Measurements from ENCODE around the gene MT1G. TPM values are rescaled to one million over a fixed set of nuclear protein-coding genes. Genes with fewer than 3 reads are reported as not detected.
A peak's percentile ranks its signal among the peaks of the same experiment; 100 is the strongest.

Gene MT1G
- total RNA-seq, 1 donor from 2014 or later = not detected

GRCh38 chr16:56686758-56687157, 18.9 kb upstream of the MT1G start:
- peaks cover 0 to 9% (median 0%) of the 10 kb centered on the region in 3 donors for H3K36me3 ChIP-seq (ENCODE audit: control insufficient read depth in 3 of 3, insufficient read depth in 3 of 3, low read length in 3 of 3)
- H3K27ac ChIP-seq (ENCODE audit: low read depth, low read length) = no peak overlapping the region
- no peak overlapping the region for H3K4me3 ChIP-seq (ENCODE audit: low read length in 3 of 3)
- H3K9ac ChIP-seq (ENCODE audit: low read depth in 1 of 3, low read length in 3 of 3) = no peak overlapping the region
- no peaks in the 10 kb centered on the region for H3K9me3 ChIP-seq (ENCODE audit: control insufficient read depth in 3 of 3, low read length in 3 of 3)
- H3K4me1 ChIP-seq (ENCODE audit: control insufficient read depth in 3 of 3, insufficient read depth in 3 of 3, low read length in 3 of 3) = peaks cover 40 to 47% (median 45%) of the 10 kb centered on the region in 3 donors
- no peaks in the 10 kb centered on the region for H3K27me3 ChIP-seq (ENCODE audit: control insufficient read depth in 3 of 3, insufficient read depth in 3 of 3, low read length in 3 of 3)

DNA sequence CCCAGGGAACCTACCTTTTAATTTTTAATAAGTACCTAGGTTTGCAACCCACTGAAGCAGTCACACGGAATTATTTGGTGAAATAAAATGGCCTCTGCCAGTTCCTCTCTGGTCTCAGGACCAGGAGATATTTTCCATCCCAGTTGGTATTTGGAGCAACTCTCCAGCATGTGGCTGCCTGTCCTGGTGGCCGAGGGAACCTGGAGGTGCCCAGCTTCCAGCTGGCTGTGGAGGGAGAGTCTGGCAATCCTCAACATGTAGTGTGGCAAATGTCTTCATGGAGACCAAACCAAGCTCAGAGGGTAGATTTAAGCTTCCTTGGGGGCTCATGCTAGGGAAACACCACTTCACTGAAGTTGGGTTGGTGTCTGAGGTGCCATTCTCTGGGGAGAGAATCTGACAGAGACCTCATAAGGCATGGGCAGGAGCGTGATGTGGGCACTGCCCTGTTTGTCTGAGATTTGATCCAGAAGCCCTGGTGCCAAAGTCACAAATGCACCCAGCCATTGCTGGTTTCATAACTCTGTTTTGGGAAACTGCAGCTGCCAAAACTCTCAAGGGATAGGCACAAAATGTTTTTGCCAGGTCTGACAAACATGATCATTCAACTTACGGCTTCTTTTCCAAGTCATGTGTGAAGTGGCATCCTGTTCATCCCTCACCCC, 17.2 kb upstream of the MT1G start:
- Histone ChIP-seq H3K27me3 (ENCODE audit: control insufficient read depth in 3 of 3, insufficient read depth in 3 of 3, low read length in 3 of 3) (no peaks in the 10 kb centered on the region), H3K36me3 (ENCODE audit: control insufficient read depth in 3 of 3, insufficient read depth in 3 of 3, low read length in 3 of 3) (peaks cover 0 to 9% (median 0%) of the 10 kb centered on the region in 3 donors), H3K4me1 (ENCODE audit: control insufficient read depth in 3 of 3, insufficient read depth in 3 of 3, low read length in 3 of 3) (peaks cover 43 to 62% (median 57%) of the 10 kb centered on the region in 3 donors), H3K9me3 (ENCODE audit: control insufficient read depth in 3 of 3, low read length in 3 of 3) (no peaks in the 10 kb centered on the region), H3K27ac (ENCODE audit: low read depth, low read length) (peak overlapping the region; percentile 81), H3K9ac (ENCODE audit: low read depth in 1 of 3, low read length in 3 of 3) (peak overlapping the region; percentile 95 to 99 (median 95)), H3K4me3 (ENCODE audit: low read length in 3 of 3) (peak overlapping the region in 2 of 3 donors; percentile 95 to 97)

GRCh38 chr16:56684256-56684925, 16.5 kb upstream of the MT1G start:
- Histone ChIP-seq H3K36me3 (ENCODE audit: control insufficient read depth in 3 of 3, insufficient read depth in 3 of 3, low read length in 3 of 3) (peaks cover 0 to 9% (median 0%) of the 10 kb centered on the region in 3 donors), H3K4me1 (ENCODE audit: control insufficient read depth in 3 of 3, insufficient read depth in 3 of 3, low read length in 3 of 3) (peaks cover 49 to 68% (median 63%) of the 10 kb centered on the region in 3 donors), H3K9me3 (ENCODE audit: control insufficient read depth in 3 of 3, low read length in 3 of 3) (no peaks in the 10 kb centered on the region), H3K27me3 (ENCODE audit: control insufficient read depth in 3 of 3, insufficient read depth in 3 of 3, low read length in 3 of 3) (no peaks in the 10 kb centered on the region), H3K27ac (ENCODE audit: low read depth, low read length) (peak overlapping the region; percentile 81), H3K9ac (ENCODE audit: low read depth in 1 of 3, low read length in 3 of 3) (peak overlapping the region; percentile 95 to 99 (median 95)), H3K4me3 (ENCODE audit: low read length in 3 of 3) (peak overlapping the region; percentile 90 to 97 (median 95))

DNA sequence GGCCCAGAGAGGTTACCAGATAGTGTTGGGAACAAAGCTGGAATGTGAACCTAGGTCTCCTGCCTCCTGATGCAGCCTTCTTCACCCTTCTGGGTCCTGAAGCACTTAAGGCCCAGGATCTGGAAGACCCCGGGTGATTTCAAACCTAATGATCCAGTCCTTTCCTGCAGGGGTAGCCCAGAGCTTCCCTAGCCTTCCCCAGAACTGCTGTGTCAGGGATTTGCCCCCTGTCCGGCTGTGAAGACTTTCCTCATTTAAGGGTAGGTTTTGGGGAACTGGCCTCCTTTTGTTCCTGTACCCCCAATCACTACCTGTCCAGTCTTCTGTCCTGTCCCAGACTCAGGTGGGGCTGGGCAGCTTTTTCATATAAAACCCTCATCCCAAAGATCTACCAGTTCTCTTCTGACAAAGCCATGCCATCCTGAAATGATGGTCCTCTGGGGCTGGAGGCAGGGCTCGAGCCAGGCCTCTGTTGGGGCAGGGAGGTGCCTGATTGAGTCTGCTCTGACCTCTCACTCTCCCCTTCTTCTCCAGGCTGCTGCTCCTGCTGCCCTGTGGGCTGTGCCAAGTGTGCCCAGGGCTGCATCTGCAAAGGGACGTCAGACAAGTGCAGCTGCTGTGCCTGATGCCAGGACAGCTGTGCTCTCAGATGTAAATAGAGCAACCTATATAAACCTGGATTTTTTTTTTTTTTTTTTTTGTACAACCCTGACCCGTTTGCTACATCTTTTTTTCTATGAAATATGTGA, 15.7 kb upstream of the MT1G start:
- H3K4me1 ChIP-seq (ENCODE audit: control insufficient read depth in 3 of 3, insufficient read depth in 3 of 3, low read length in 3 of 3) = peaks cover 51 to 76% (median 70%) of the 10 kb centered on the region in 3 donors

GRCh38 chr16:56682703-56683397, 15.0 kb upstream of the MT1G start:
- H3K4me1 ChIP-seq (ENCODE audit: control insufficient read depth in 3 of 3, insufficient read depth in 3 of 3, low read length in 3 of 3) = peaks cover 51 to 77% (median 70%) of the 10 kb centered on the region in 3 donors
- H3K9ac ChIP-seq (ENCODE audit: low read depth in 1 of 3, low read length in 3 of 3) = peak overlapping the region; percentile 95 to 99 (median 95)
- H3K36me3 ChIP-seq (ENCODE audit: control insufficient read depth in 3 of 3, insufficient read depth in 3 of 3, low read length in 3 of 3) = peaks cover 0 to 9% (median 0%) of the 10 kb centered on the region in 3 donors
- no peaks in the 10 kb centered on the region for H3K27me3 ChIP-seq (ENCODE audit: control insufficient read depth in 3 of 3, insufficient read depth in 3 of 3, low read length in 3 of 3)
- peak overlapping the region; percentile 90 to 97 (median 95) for H3K4me3 ChIP-seq (ENCODE audit: low read length in 3 of 3)
- peak overlapping the region; percentile 87 for H3K27ac ChIP-seq (ENCODE audit: low read depth, low read length)
- no peaks in the 10 kb centered on the region for H3K9me3 ChIP-seq (ENCODE audit: control insufficient read depth in 3 of 3, low read length in 3 of 3)

More for the DNA sequence above, 15.7 kb upstream of the MT1G start:
- H3K9ac ChIP-seq (ENCODE audit: low read depth in 1 of 3, low read length in 3 of 3) = peak overlapping the region; percentile 95 to 99 (median 95)
- H3K4me3 ChIP-seq (ENCODE audit: low read length in 3 of 3) = peak overlapping the region; percentile 90 to 97 (median 95)
- H3K27me3 ChIP-seq (ENCODE audit: control insufficient read depth in 3 of 3, insufficient read depth in 3 of 3, low read length in 3 of 3) = no peaks in the 10 kb centered on the region
- H3K36me3 ChIP-seq (ENCODE audit: control insufficient read depth in 3 of 3, insufficient read depth in 3 of 3, low read length in 3 of 3) = peaks cover 0 to 9% (median 0%) of the 10 kb centered on the region in 3 donors
- H3K27ac ChIP-seq (ENCODE audit: low read depth, low read length) = peak overlapping the region; percentile 87
- no peaks in the 10 kb centered on the region for H3K9me3 ChIP-seq (ENCODE audit: control insufficient read depth in 3 of 3, low read length in 3 of 3)

DNA sequence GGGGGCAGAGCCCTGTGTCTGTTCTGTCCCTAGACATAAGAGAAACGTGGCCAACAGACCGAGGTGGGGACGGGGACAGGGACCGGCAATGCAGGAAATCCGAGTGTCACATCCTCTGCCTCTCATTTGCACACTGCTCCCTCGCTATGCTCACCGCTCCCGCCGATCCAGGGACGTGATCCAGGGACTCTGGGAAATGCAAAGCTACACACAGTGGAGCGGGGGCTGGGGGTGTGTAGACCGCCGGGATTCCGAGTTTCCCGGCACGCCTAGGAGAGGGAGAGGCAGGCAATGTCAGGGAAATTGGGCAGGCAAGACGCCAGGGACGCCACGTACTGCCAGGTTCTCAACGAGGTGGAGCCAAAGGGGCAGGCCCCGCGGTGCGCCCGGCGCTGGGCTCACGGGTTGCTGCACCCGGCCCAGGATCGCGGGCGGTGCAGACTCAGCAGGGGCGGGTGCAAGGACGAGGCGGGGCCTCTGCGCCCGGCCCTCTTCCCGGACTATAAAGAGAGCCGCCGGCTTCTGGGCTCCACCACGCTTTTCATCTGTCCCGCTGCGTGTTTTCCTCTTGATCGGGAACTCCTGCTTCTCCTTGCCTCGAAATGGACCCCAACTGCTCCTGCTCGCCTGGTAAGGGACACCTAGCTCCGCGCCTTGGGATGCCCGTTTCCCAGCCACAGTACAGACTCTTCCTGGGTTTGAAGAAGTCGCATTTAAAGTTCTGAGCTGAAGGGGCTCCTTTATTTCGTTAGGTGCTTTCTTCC, 14.3 kb upstream of the MT1G start, which contains the start of gene MT1X:
Gene MT1X, plus strand, starts transcription at position 532 of the 764 bp plus-strand sequence. Its CDS starts 71 bp downstream, at position 603.
- peaks cover 51 to 77% (median 70%) of the 10 kb centered on the region in 3 donors for H3K4me1 ChIP-seq (ENCODE audit: control insufficient read depth in 3 of 3, insufficient read depth in 3 of 3, low read length in 3 of 3)

GRCh38 chr16:56679818-56680217, 12.0 kb upstream of the MT1G start:
- peaks cover 0 to 9% (median 0%) of the 10 kb centered on the region in 3 donors for H3K36me3 ChIP-seq (ENCODE audit: control insufficient read depth in 3 of 3, insufficient read depth in 3 of 3, low read length in 3 of 3)
- H3K9me3 ChIP-seq (ENCODE audit: control insufficient read depth in 3 of 3, low read length in 3 of 3) = no peaks in the 10 kb centered on the region
- peaks cover 7 to 9% (median 8%) of the 10 kb centered on the region in 3 donors for H3K27me3 ChIP-seq (ENCODE audit: control insufficient read depth in 3 of 3, insufficient read depth in 3 of 3, low read length in 3 of 3)
- no peak overlapping the region for H3K4me3 ChIP-seq (ENCODE audit: low read length in 3 of 3)
- H3K9ac ChIP-seq (ENCODE audit: low read depth in 1 of 3, low read length in 3 of 3) = peak overlapping the region in 1 of 3 donors; percentile 34
- peaks cover 40 to 61% (median 58%) of the 10 kb centered on the region in 3 donors for H3K4me1 ChIP-seq (ENCODE audit: control insufficient read depth in 3 of 3, insufficient read depth in 3 of 3, low read length in 3 of 3)
- H3K27ac ChIP-seq (ENCODE audit: low read depth, low read length) = peak overlapping the region; percentile 40

More for the DNA sequence above, 14.3 kb upstream of the MT1G start, which contains the start of gene MT1X:
- Histone ChIP-seq H3K27ac (ENCODE audit: low read depth, low read length) (peak within 1 kb of the TSS; percentile 87), H3K36me3 (ENCODE audit: control insufficient read depth in 3 of 3, insufficient read depth in 3 of 3, low read length in 3 of 3) (peaks cover 0 to 9% (median 0%) of the 10 kb centered on the region in 3 donors), H3K9ac (ENCODE audit: low read depth in 1 of 3, low read length in 3 of 3) (peak within 1 kb of the TSS; percentile 95 to 99 (median 95)), H3K9me3 (ENCODE audit: control insufficient read depth in 3 of 3, low read length in 3 of 3) (no peaks in the 10 kb centered on the region), H3K4me3 (ENCODE audit: low read length in 3 of 3) (peak within 1 kb of the TSS; percentile 90 to 97 (median 95)), H3K27me3 (ENCODE audit: control insufficient read depth in 3 of 3, insufficient read depth in 3 of 3, low read length in 3 of 3) (peaks cover 0 to 3% (median 2%) of the 10 kb centered on the region in 3 donors)

DNA sequence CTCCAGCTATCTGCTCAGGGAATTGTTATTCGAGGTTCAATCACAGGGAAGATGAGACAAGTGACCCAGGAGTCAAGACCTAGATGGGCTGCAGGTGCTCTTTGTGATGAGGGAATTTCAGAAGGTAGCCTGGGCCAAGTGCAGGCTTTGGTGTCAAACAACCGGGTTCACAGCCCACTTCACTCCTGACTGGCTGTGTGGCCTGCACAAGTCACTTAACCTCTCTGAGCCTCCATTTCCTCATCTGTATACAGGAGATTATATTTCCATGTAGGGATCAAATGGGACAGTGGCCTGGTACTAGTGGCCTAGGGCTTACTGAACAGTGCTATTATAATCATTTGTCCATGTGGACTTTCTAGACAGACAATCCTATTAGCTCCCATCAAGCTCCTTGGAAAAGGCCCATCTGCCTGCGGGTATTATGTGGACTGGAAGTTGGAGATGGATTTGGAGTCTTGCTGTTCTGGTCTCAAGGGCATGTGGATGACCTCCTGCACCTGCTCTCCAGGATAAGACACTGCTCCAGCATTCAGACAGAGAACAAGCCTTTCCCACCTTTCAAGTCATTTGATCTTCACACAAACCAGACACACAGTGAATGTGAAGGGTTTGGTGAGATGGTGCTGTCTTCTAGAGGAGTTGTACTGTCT, 11.3 kb upstream of the MT1G start:
- Histone ChIP-seq H3K4me3 (ENCODE audit: low read length in 3 of 3) (no peak overlapping the region), H3K9ac (ENCODE audit: low read depth in 1 of 3, low read length in 3 of 3) (no peak overlapping the region), H3K4me1 (ENCODE audit: control insufficient read depth in 3 of 3, insufficient read depth in 3 of 3, low read length in 3 of 3) (peaks cover 34 to 56% (median 52%) of the 10 kb centered on the region in 3 donors), H3K27me3 (ENCODE audit: control insufficient read depth in 3 of 3, insufficient read depth in 3 of 3, low read length in 3 of 3) (peaks cover 7 to 9% (median 8%) of the 10 kb centered on the region in 3 donors), H3K9me3 (ENCODE audit: control insufficient read depth in 3 of 3, low read length in 3 of 3) (no peaks in the 10 kb centered on the region), H3K27ac (ENCODE audit: low read depth, low read length) (peak overlapping the region; percentile 40), H3K36me3 (ENCODE audit: control insufficient read depth in 3 of 3, insufficient read depth in 3 of 3, low read length in 3 of 3) (peaks cover 0 to 9% (median 0%) of the 10 kb centered on the region in 3 donors)
